Pancreas (tissue), 10 donors: Measurements from ENCODE around the gene DNAJC16. TPM values are rescaled to one million over a fixed set of nuclear protein-coding genes. Genes with fewer than 3 reads are reported as not detected.
A peak's percentile ranks its signal among the peaks of the same experiment; 100 is the strongest.
"Not testable (repeated sequence)": the region's sequence is repeated elsewhere in the genome, so short reads cannot be mapped to it uniquely, and the experiment has no call there.

Experiments
- ATAC-seq, 4 donors: fragments of 200-7000 bp; cut with Tn5 transposase; one replicate each; pipeline versions ENCODE4 v1.8.0 to v1.9.1; 2020; ENCODE audit warnings: mild to moderate bottlenecking in 4 of 4, moderate library complexity in 4 of 4
- DNase-seq, 6 donors: peaks; one replicate each; pipeline ENCODE4 v3.0.0-alpha.2; 2020
- FAIRE-seq: peaks from 2 replicates; lab custom pipeline; 2012; peaks lifted over from hg19 to GRCh38; lab: Jason Lieb, UNC
- H3K27ac ChIP-seq, 4 donors: fragments of 200-600 bp; sonication (generic); 1 replicate in 3 of 4; 2 replicates in 1 of 4; pipeline versions ENCODE4 v1.5.0 to v1.8.0; 2020
- H3K27me3 ChIP-seq, 4 donors: fragments of 200-600 bp; one replicate each; pipeline ENCODE4 v1.8.0; 2021
- H3K36me3 ChIP-seq, 3 donors: fragments of 200-600 bp; sonication (generic) in 1 of 3; one replicate each; pipeline versions ENCODE4 v1.5.0 to v1.8.0; 2020 to 2021
- H3K4me1 ChIP-seq, 3 donors: fragments of 200-600 bp; one replicate each; pipeline ENCODE4 v1.8.0; 2021
- H3K4me3 ChIP-seq, 4 donors: fragments of 200-600 bp; sonication (generic) in 2 of 4; one replicate each; pipeline versions ENCODE4 v1.5.0 to v1.8.0; 2020 to 2021
- H3K9me3 ChIP-seq, 4 donors: fragments of 200-600 bp; one replicate each; pipeline ENCODE4 v1.8.0; 2021
- CTCF ChIP-seq, 4 donors: fragments of 200-600 bp; sonication (generic) in 3 of 4; IDR thresholded peaks; one replicate each; pipeline versions ENCODE4 v1.5.0 to v1.8.0; 2021; ENCODE audit warnings: antibody characterized with exemption in 4 of 4
- WGBS, 2 donors: extraction: QIAGEN DNeasy Blood & Tissue Kit; methylation state at CpG; one replicate each; pipeline ENCODE4 v1.1.7; 2013; 5-methylcytosine and 5-hydroxymethylcytosine counted together
- intact Hi-C, 3 donors: fragments of 100-400 bp; cut with DNase I; formaldehyde crosslinking; loops; one replicate each; pipeline versions ENCODE4 v1.11.1 to v1.14.2; 2022
- polyA plus RNA-seq, 2 donors: library from polyadenylated mRNA; stranded (reverse); fragments of 200-250 nt; gene quantifications; one replicate each; pipeline ENCODE4 v1.2.3, GENCODE V29; 2013
- total RNA-seq, 6 donors: library from RNA; stranded (reverse); fragmentation: NEBNext Ultra II Directional in 4 of 6; extraction: Animal tissue kit (Norgen Biotek cat#: 25700) in 4 of 6; gene quantifications; one replicate each; pipeline versions ENCODE4 v1.2.1 to v1.2.4, GENCODE V29; 2021 to 2023
- donor health status: healthy with polysubstance abuse.
- donor health status: DM: no; HTN: no; CAD: no; lungs with moderate emphysema.
- donor health status: DM: no; HTN: no; CAD: no.
- donor health status: control.
- donor health status: control.
- donor health status: Bipolar disorder and iron deficiency.
- donor health status: DM: yes; HTN: yes; CAD: no.
- donor health status: DM: no; HTN: no; CAD: no.
- donor health status: DM: no; HTN: no; CAD: no.
- donor health status: DM: yes; HTN: yes; CAD: no.

Gene DNAJC16
- total and polyA plus RNA-seq, 8 donors = 5.0 to 16.2 (median 9.9) TPM

GRCh38 chr1:15483971-15484370, 42.7 kb upstream of the DNAJC16 start:
- ATAC-seq (no peak), FAIRE-seq (no peak), DNase-seq (no peak)
- Histone ChIP-seq H3K27me3 (no peaks in the 10 kb centered on the region), H3K9me3 (no peaks in the 10 kb centered on the region), H3K4me3 (no peak overlapping the region), H3K36me3 (peaks cover 0 to 17% (median 0%) of the 10 kb centered on the region in 3 donors), H3K27ac (no peak overlapping the region), H3K4me1 (peaks cover 0 to 8% (median 5%) of the 10 kb centered on the region in 3 donors)
- WGBS, 2 donors = 78 to 90% methylated on average over 2 of the region's 2 CpGs
- intact Hi-C loops = no loop called here
- no peak for TF ChIP-seq CTCF (IDR thresholded peaks at IDR 0.05)

- peaks cover 0 to 17% (median 0%) of the 10 kb centered on the region in 3 donors for H3K36me3 ChIP-seq
- H3K4me1 ChIP-seq, H3K27me3 ChIP-seq, intact Hi-C loops, ATAC-seq, H3K4me3 ChIP-seq, DNase-seq, FAIRE-seq, H3K27ac ChIP-seq, H3K9me3 ChIP-seq: not testable (repeated sequence)
- WGBS, 2 donors = 50 to 51% methylated on average over 6 of the region's 6 CpGs
Observed at GRCh38 chr1:15484443-15484842, 42.2 kb upstream of the DNAJC16 start.

- ATAC-seq (no peak), FAIRE-seq (no peak), DNase-seq (no peak)
- WGBS, 2 donors = 70 to 77% methylated on average over 6 of the region's 6 CpGs
- no peaks in the 10 kb centered on the region for H3K27me3 ChIP-seq
- intact Hi-C loops = no loop called here
- H3K27ac ChIP-seq = no peak overlapping the region
- H3K4me1 ChIP-seq = peaks cover 0 to 9% (median 5%) of the 10 kb centered on the region in 3 donors
- no peaks in the 10 kb centered on the region for H3K9me3 ChIP-seq
- peaks cover 0 to 17% (median 0%) of the 10 kb centered on the region in 3 donors for H3K36me3 ChIP-seq
- H3K4me3 ChIP-seq = no peak overlapping the region
- no peak for TF ChIP-seq CTCF (IDR thresholded peaks at IDR 0.05)
Observed at GRCh38 chr1:15485636-15486035, 41.0 kb upstream of the DNAJC16 start.

- ATAC-seq, intact Hi-C loops, FAIRE-seq, H3K27me3 ChIP-seq, H3K4me1 ChIP-seq, H3K27ac ChIP-seq, DNase-seq, H3K9me3 ChIP-seq, H3K4me3 ChIP-seq: not testable (repeated sequence)
- WGBS, 2 donors = 75 to 87% methylated on average over 17 of the region's 17 CpGs
- peaks cover 0 to 17% (median 0%) of the 10 kb centered on the region in 3 donors for H3K36me3 ChIP-seq
Observed at GRCh38 chr1:15486844-15487610, 39.6 kb upstream of the DNAJC16 start.

- intact Hi-C loops = no loop called here
- no peak for FAIRE-seq
- no peak overlapping the region for H3K4me3 ChIP-seq
- peaks cover 0 to 9% (median 5%) of the 10 kb centered on the region in 3 donors for H3K4me1 ChIP-seq
- WGBS, 2 donors = 84 to 92% methylated on average over 3 of the region's 3 CpGs
- peaks cover 0 to 17% (median 0%) of the 10 kb centered on the region in 3 donors for H3K36me3 ChIP-seq
- no peak for ATAC-seq
- H3K9me3 ChIP-seq = no peaks in the 10 kb centered on the region
- H3K27me3 ChIP-seq = no peaks in the 10 kb centered on the region
- no peak for DNase-seq
- H3K27ac ChIP-seq = peak overlapping the region in 1 of 4 donors; percentile 8
- TF ChIP-seq CTCF (IDR thresholded peaks at IDR 0.05) = no peak
Observed at GRCh38 chr1:15488371-15488770, 38.3 kb upstream of the DNAJC16 start.
